CD4-positive, alpha-beta T cell (primary cell): Measurements from ENCODE around the gene BRINP3. TPM values are rescaled to one million over a fixed set of nuclear protein-coding genes. Genes with fewer than 3 reads are reported as not detected.

Experiments
- ATAC-seq: fragments of 200-7000 bp; cut with Tn5 transposase; one replicate; pipeline ENCODE4 v1.10.0; 2022; ENCODE audit warnings: mild to moderate bottlenecking; ENCODE audit not compliant: poor library complexity
- CTCF ChIA-PET: fragments of 350-600 bp; sonication (Branson Sonifier 250); formaldehyde crosslinking; loops from one replicate; lab custom pipeline; 2021; ENCODE audit warnings: antibody characterized with exemption, inconsistent platforms; lab: Charles Lee
- POLR2A ChIA-PET: fragments of 350-600 bp; sonication (Branson Sonifier 250); formaldehyde crosslinking; loops from one replicate; lab custom pipeline; 2021; ENCODE audit warnings: antibody characterized with exemption, inconsistent platforms; lab: Charles Lee
- DNase-seq, 14 experiments: peaks; one replicate each; pipeline ENCODE4 v3.0.0-alpha.2; 2013 to 2020; ENCODE audit warnings: mixed read lengths in 2 of 14
- H3K27ac ChIP-seq, 2 donors: one replicate each; pipeline versions ENCODE4 v1.5.1 to v1.7.0; 2013; ENCODE audit warnings: low read length in 2 of 2, low read depth in 1 of 2, mild to moderate bottlenecking in 1 of 2
- H3K27me3 ChIP-seq, 2 experiments: 1 replicate in 1 of 2; 2 replicates in 1 of 2; pipeline versions ENCODE4 v1.6.1 to v1.7.0; 2013; ENCODE audit warnings: low read length in 2 of 2, control low read depth in 1 of 2, mild to moderate bottlenecking in 1 of 2, moderate library complexity in 1 of 2; ENCODE audit not compliant: insufficient read depth in 2 of 2, control insufficient read depth in 1 of 2
- H3K36me3 ChIP-seq: one replicate; pipeline ENCODE4 v1.6.1; 2013; ENCODE audit warnings: low read length, control low read depth; ENCODE audit not compliant: insufficient read depth
- H3K4me1 ChIP-seq: one replicate; pipeline ENCODE4 v1.6.1; 2013; ENCODE audit warnings: low read length, control low read depth; ENCODE audit not compliant: insufficient read depth
- H3K4me3 ChIP-seq: one replicate; pipeline ENCODE4 v1.5.1; 2013; ENCODE audit warnings: mild to moderate bottlenecking, low read length, moderate library complexity
- H3K9me3 ChIP-seq, 2 experiments: 1 replicate in 1 of 2; 2 replicates in 1 of 2; pipeline versions ENCODE4 v1.6.1 to v1.7.0; 2013; ENCODE audit warnings: low read length in 2 of 2, mild to moderate bottlenecking in 2 of 2, control low read depth in 1 of 2, moderate library complexity in 1 of 2; ENCODE audit not compliant: control insufficient read depth in 1 of 2, insufficient read depth in 1 of 2
- H3K27ac Mint-ChIP-seq: one replicate; pipeline ENCODE4 v1.8.0; 2020; ENCODE audit warnings: mixed read lengths
- H3K27me3 Mint-ChIP-seq: one replicate; pipeline ENCODE4 v1.8.0; 2021; ENCODE audit warnings: mixed read lengths
- H3K36me3 Mint-ChIP-seq: one replicate; pipeline ENCODE4 v1.8.0; 2021; ENCODE audit warnings: low read depth, mixed read lengths
- H3K4me1 Mint-ChIP-seq: one replicate; pipeline ENCODE4 v1.8.0; 2021; ENCODE audit warnings: low read depth, mixed read lengths
- H3K4me3 Mint-ChIP-seq: one replicate; pipeline ENCODE4 v1.8.0; 2020; ENCODE audit warnings: mild to moderate bottlenecking, mixed read lengths
- H3K9me3 Mint-ChIP-seq: one replicate; pipeline ENCODE4 v1.8.0; 2020; ENCODE audit warnings: mixed read lengths
- CTCF ChIP-seq: fragments of 200-600 bp; IDR thresholded peaks from one replicate; pipeline ENCODE4 v1.8.0; 2022; ENCODE audit warnings: antibody characterized with exemption, mild to moderate bottlenecking
- intact Hi-C, 2 experiments: fragments of 100-400 bp; cut with DNase I in 1 of 2; cut with micrococcal nuclease in 1 of 2; formaldehyde crosslinking; loops; one replicate each; pipeline versions ENCODE4 v1.15.1 to v1.9.0; 2023 to 2025; cut with DNase I, micrococcal nuclease
- total RNA-seq, 174 experiments: library from RNA in 2 of 174; stranded (reverse) in 2 of 174; gene quantifications; one replicate each; pipeline ENCODE4 v1.2.3 and lab custom pipeline; 2021 to 2026

BRINP3 gene
- total RNA-seq, 2 experiments from 2014 or later, result not detected

- Mint-ChIP-seq H3K9me3 (peaks cover 5% of the 10 kb centered on the region), H3K27me3 (no peaks in the 10 kb centered on the region), H3K4me3 (no peak overlapping the region), H3K36me3 (no peaks in the 10 kb centered on the region), H3K4me1 (no peaks in the 10 kb centered on the region), H3K27ac (no peak overlapping the region)
- Histone ChIP-seq H3K27me3 (no peaks in the 10 kb centered on the region), H3K4me1 (no peaks in the 10 kb centered on the region), H3K36me3 (no peaks in the 10 kb centered on the region), H3K4me3 (no peak overlapping the region), H3K9me3 (no peaks in the 10 kb centered on the region), H3K27ac (no peak overlapping the region)
- no peak for ATAC-seq
- no peak for DNase-seq
- intact Hi-C loops, result no loop called here
- CTCF ChIA-PET, result no interaction called here
- no peak for TF ChIP-seq CTCF
- POLR2A ChIA-PET, result no interaction called here
Observed at GRCh38 chr1:190226006-190226405, 251.7 kb downstream of the BRINP3 start.

GRCh38 chr1:190212450-190212849 lies 265.2 kb downstream of the BRINP3 start:
- no peak for ATAC-seq
- no peak for TF ChIP-seq CTCF
- Mint-ChIP-seq H3K4me1 (no peaks in the 10 kb centered on the region), H3K9me3 (peaks cover 2% of the 10 kb centered on the region), H3K36me3 (no peaks in the 10 kb centered on the region), H3K27me3 (no peaks in the 10 kb centered on the region), H3K4me3 (no peak overlapping the region), H3K27ac (no peak overlapping the region)
- ChIA-PET CTCF (no interaction called here), POLR2A (no interaction called here)
- Histone ChIP-seq H3K27me3 (no peaks in the 10 kb centered on the region), H3K36me3 (no peaks in the 10 kb centered on the region), H3K4me3 (no peak overlapping the region), H3K27ac (no peak overlapping the region), H3K9me3 (no peaks in the 10 kb centered on the region), H3K4me1 (no peaks in the 10 kb centered on the region)
- intact Hi-C loops, result no loop called here
- DNase-seq, result no peak

GRCh38 chr1:190207733-190208132 lies 269.9 kb downstream of the BRINP3 start:
- intact Hi-C loops, result no loop called here
- ChIA-PET POLR2A (no interaction called here), CTCF (no interaction called here)
- H3K9me3 Mint-ChIP-seq, result peaks cover under 1% of the 10 kb centered on the region
- H3K4me3 ChIP-seq, result no peak overlapping the region
- DNase-seq, result no peak
- no peaks in the 10 kb centered on the region for H3K36me3 Mint-ChIP-seq
- no peak for TF ChIP-seq CTCF
- no peaks in the 10 kb centered on the region for H3K9me3 ChIP-seq
- no peak for ATAC-seq
- no peaks in the 10 kb centered on the region for H3K4me1 Mint-ChIP-seq
- no peak overlapping the region for H3K27ac Mint-ChIP-seq
- no peaks in the 10 kb centered on the region for H3K36me3 ChIP-seq
- no peaks in the 10 kb centered on the region for H3K27me3 ChIP-seq
- H3K4me3 Mint-ChIP-seq, result no peak overlapping the region
- H3K27me3 Mint-ChIP-seq, result no peaks in the 10 kb centered on the region
- H3K4me1 ChIP-seq, result no peaks in the 10 kb centered on the region
- H3K27ac ChIP-seq, result no peak overlapping the region
